K562 (cell line): ENCODE data around the gene LRRN3. TPM values are rescaled to one million over a fixed set of nuclear protein-coding genes. Genes with fewer than 3 reads are reported as not detected.

Experiments
- ATAC-seq: fragments of 200-7000 bp; cut with Tn5 transposase; 3 replicates; pipeline ENCODE4 v1.9.1; 2020; ENCODE audit warnings: moderate library complexity
- BruUV-seq: library from RNA; stranded (reverse); fragments of 400-500 nt; replicated peaks from 2 replicates; lab custom pipeline; 2021; lab: Mats Ljungman, UMichigan
- CTCF ChIA-PET: fragments of 300-600 bp; formaldehyde crosslinking; extraction: SDS; loops from one replicate; lab custom pipeline; 2021; ENCODE audit warnings: low intra/inter-chr PET ratio; lab: Yijun Ruan, JAX
- POLR2A ChIA-PET: fragments of 300-600, 350-650 bp; sonication (Branson Sonifier 250); formaldehyde crosslinking; extraction: SDS; loops from one replicate; lab custom pipeline; 2021; ENCODE audit warnings: antibody characterized with exemption, inconsistent platforms; lab: Yijun Ruan, JAX
- DNase-seq, 4 experiments: peaks; one replicate each; pipeline versions ENCODE4 v3.0.0 to v3.0.0-alpha.2; 2011 to 2018; ENCODE audit warnings: low spot score in 3 of 4, mixed read lengths in 3 of 4; ENCODE audit errors: extremely low read depth in 1 of 4
- FAIRE-seq: peaks from 2 replicates; lab custom pipeline; 2011; peaks lifted over from hg19 to GRCh38; lab: Jason Lieb, UNC
- H2AFZ ChIP-seq: 2 replicates; pipeline ENCODE4 v1.6.0; 2011; ENCODE audit warnings: low read depth, low read length, control low read depth, inconsistent platforms
- H3K27ac ChIP-seq: fragments of 200-600 bp; 3 replicates; pipeline ENCODE4 v1.8.0; 2011; ENCODE audit warnings: low read depth, mild to moderate bottlenecking, control low read depth, inconsistent platforms, low read length, moderate library complexity, mixed read lengths; ENCODE audit errors: extremely low read depth
- H3K27me3 ChIP-seq, 2 experiments: fragments of 300-600 bp in 1 of 2; 2 replicates in 1 of 2; 3 replicates in 1 of 2; pipeline versions ENCODE4 v1.6.0 to v1.8.0; 2011; ENCODE audit warnings: inconsistent platforms in 2 of 2, low read length in 2 of 2, mild to moderate bottlenecking in 1 of 2, mixed read lengths in 1 of 2, moderate library complexity in 1 of 2; ENCODE audit not compliant: control insufficient read depth in 2 of 2, insufficient read depth in 2 of 2
- H3K36me3 ChIP-seq: fragments of 300-600 bp; 3 replicates; pipeline ENCODE4 v1.8.0; 2011; ENCODE audit warnings: mild to moderate bottlenecking, low read length, inconsistent platforms; ENCODE audit not compliant: control insufficient read depth, insufficient read depth
- H3K4me1 ChIP-seq, 2 experiments: fragments of 200-600 bp in 1 of 2; replicated peaks in 1 of 2; 2 replicates in 1 of 2; 3 replicates in 1 of 2; pipeline versions ENCODE4 v1.5.1 to v1.8.0; 2011; ENCODE audit warnings: inconsistent platforms in 2 of 2, low read length in 2 of 2, mild to moderate bottlenecking in 1 of 2, mixed read lengths in 1 of 2, moderate library complexity in 1 of 2; ENCODE audit not compliant: control insufficient read depth in 2 of 2, insufficient read depth in 2 of 2
- H3K4me2 ChIP-seq: 2 replicates; pipeline ENCODE4 v1.6.1; 2011; ENCODE audit warnings: low read length, control low read depth, inconsistent platforms, mixed read lengths; ENCODE audit not compliant: insufficient read depth
- H3K4me3 ChIP-seq: fragments of 200-600 bp; sonication (generic), shearing (Covaris generic); 2 replicates; pipeline ENCODE4 v1.5.1; 2016; ENCODE audit warnings: control low read depth, inconsistent platforms
- H3K79me2 ChIP-seq: fragments of 200-600 bp; 3 replicates; pipeline ENCODE4 v1.8.0; 2011; ENCODE audit warnings: low read length, inconsistent platforms; ENCODE audit not compliant: control insufficient read depth, insufficient read depth
- H3K9ac ChIP-seq, 2 experiments: 2 replicates each; pipeline versions ENCODE4 v1.6.0 to v1.6.1; 2011; ENCODE audit warnings: low read depth in 2 of 2, low read length in 2 of 2, control low read depth in 1 of 2, inconsistent platforms in 1 of 2, mild to moderate bottlenecking in 1 of 2, mixed read lengths in 1 of 2; ENCODE audit not compliant: insufficient read depth in 1 of 2
- H3K9me1 ChIP-seq: one replicate; pipeline ENCODE4 v1.6.0; 2011; ENCODE audit warnings: inconsistent platforms, mild to moderate bottlenecking, low read length, moderate library complexity; ENCODE audit not compliant: control insufficient read depth, insufficient read depth
- H3K9me3 ChIP-seq: replicated peaks from 2 replicates; pipeline ENCODE4 v1.5.1; 2011; ENCODE audit warnings: low read depth, low read length, inconsistent platforms; ENCODE audit not compliant: control insufficient read depth, insufficient read depth
- H4K20me1 ChIP-seq: replicated peaks from 2 replicates; pipeline ENCODE4 v1.6.1; 2011; ENCODE audit warnings: low read length, inconsistent platforms, mixed read lengths; ENCODE audit not compliant: control insufficient read depth, insufficient read depth
- C11orf30 ChIP-seq: fragments of 450-650 bp; IDR thresholded peaks from 2 replicates; pipeline ENCODE4 v1.6.1; 2016; ENCODE audit warnings: low read depth, mild to moderate bottlenecking
- CBX1 ChIP-seq: sonication (generic); IDR thresholded peaks from 2 replicates; pipeline ENCODE4 v1.6.1; 2016; ENCODE audit warnings: antibody characterized with exemption, low read depth, mild to moderate bottlenecking
- GABPB1 ChIP-seq: sonication (generic); formaldehyde crosslinking; IDR thresholded peaks from 2 replicates; pipeline ENCODE4 v1.8.0; 2022; ENCODE audit warnings: mild to moderate bottlenecking, missing genetic modification reagents
- NFIC ChIP-seq: fragments of 450-650 bp; IDR thresholded peaks from 2 replicates; pipeline ENCODE4 v1.6.1; 2017; ENCODE audit warnings: mild to moderate bottlenecking, inconsistent platforms
- WGBS: fragments of 100-300 bp; shearing (Covaris generic); methylation state at CpG from one replicate; pipeline ENCODE4 v1.1.6; 2016; ENCODE audit warnings: low coverage, mixed read lengths; ENCODE audit not compliant: insufficient coverage; ENCODE audit errors: missing lambda C conversion rate; 5-methylcytosine and 5-hydroxymethylcytosine counted together
- in situ Hi-C: fragments of 300-500 bp; cut with MboI; formaldehyde crosslinking; loops from 4 replicates; pipeline ENCODE4 v1.15.0; 2018; ENCODE audit warnings: inconsistent platforms, mixed read lengths
- intact Hi-C: fragments of 100-400 bp; cut with micrococcal nuclease; formaldehyde crosslinking; loops from 2 replicates; pipeline ENCODE4 v1.14.2; 2022
- polyA plus RNA-seq, 8 experiments: library from polyadenylated mRNA; depleted of rRNA in 4 of 8; stranded (reverse) in 5 of 8; unstranded in 3 of 8; fragments of >200 nt; fragmentation: Nextera tagmentation in 2 of 8; fragmentation: Illumina TruSeq in 1 of 8; extraction: Ambion mirVana in 2 of 8; extraction: Trizol in 1 of 8; gene quantifications; 2 replicates each; pipeline versions ENCODE4 v1.2.1 to v1.2.3, GENCODE V29; 2011 to 2014; ENCODE audit warnings: inconsistent platforms in 1 of 8, missing spikeins in 1 of 8
- total RNA-seq, 7 experiments: library from RNA; depleted of rRNA in 6 of 7; stranded (reverse); fragments of >200 nt in 6 of 7; fragmentation: Illumina TruSeq in 2 of 7; extraction: Trizol in 2 of 7; gene quantifications; 2 replicates each; pipeline versions ENCODE4 v1.2.1 to v1.2.3, GENCODE V29; 2011 to 2021; ENCODE audit warnings: low replicate concordance in 1 of 7
- TF ChIP-seq, protein P1 (sequence below), 2 experiments: fragments of 450-650 bp; IDR thresholded peaks; 2 replicates each; pipeline ENCODE4 v1.6.1; 2018; ENCODE audit warnings: mild to moderate bottlenecking in 2 of 2, low read depth in 1 of 2; ENCODE audit not compliant: partially characterized antibody in 2 of 2

The LRRN3 gene
- total and polyA plus RNA-seq, 9 of the 15 experiments (the other 6 are each of a cell fraction or from before 2014, with no cell fraction given): 0.05 to 1.00 (median 0.20) TPM; not detected in 1

GRCh38 chr7:111051832-111052231 is 39.1 kb upstream of the LRRN3 start (continued):
- TF ChIP-seq C11orf30: no peak

GRCh38 chr7:111053035-111053434 is 37.9 kb upstream of the LRRN3 start:
- no peaks in the 10 kb centered on the region for H3K27me3 ChIP-seq
- intact Hi-C loops (no loop called here), in situ Hi-C loops (no loop called here)
- H3K4me2 ChIP-seq: no peak overlapping the region
- no TSS peak for BruUV-seq
- no peaks in the 10 kb centered on the region for H3K4me1 ChIP-seq
- 56% methylated on average over 2 of the region's 2 CpGs for WGBS
- no peaks in the 10 kb centered on the region for H4K20me1 ChIP-seq
- no peaks in the 10 kb centered on the region for H3K36me3 ChIP-seq
- H3K4me3 ChIP-seq: no peak overlapping the region
- H3K79me2 ChIP-seq: no peaks in the 10 kb centered on the region
- DNase-seq (no peak), FAIRE-seq (no peak), ATAC-seq (no peak)
- H2AFZ ChIP-seq: no peak overlapping the region
- no peak overlapping the region for H3K27ac ChIP-seq
- ChIA-PET POLR2A (no interaction called here), CTCF (no interaction called here)
- TF ChIP-seq GABPB1 (CRISPR knock-in tag): no peak
- no peak for TF ChIP-seq CBX1
- TF ChIP-seq, protein P1, sequence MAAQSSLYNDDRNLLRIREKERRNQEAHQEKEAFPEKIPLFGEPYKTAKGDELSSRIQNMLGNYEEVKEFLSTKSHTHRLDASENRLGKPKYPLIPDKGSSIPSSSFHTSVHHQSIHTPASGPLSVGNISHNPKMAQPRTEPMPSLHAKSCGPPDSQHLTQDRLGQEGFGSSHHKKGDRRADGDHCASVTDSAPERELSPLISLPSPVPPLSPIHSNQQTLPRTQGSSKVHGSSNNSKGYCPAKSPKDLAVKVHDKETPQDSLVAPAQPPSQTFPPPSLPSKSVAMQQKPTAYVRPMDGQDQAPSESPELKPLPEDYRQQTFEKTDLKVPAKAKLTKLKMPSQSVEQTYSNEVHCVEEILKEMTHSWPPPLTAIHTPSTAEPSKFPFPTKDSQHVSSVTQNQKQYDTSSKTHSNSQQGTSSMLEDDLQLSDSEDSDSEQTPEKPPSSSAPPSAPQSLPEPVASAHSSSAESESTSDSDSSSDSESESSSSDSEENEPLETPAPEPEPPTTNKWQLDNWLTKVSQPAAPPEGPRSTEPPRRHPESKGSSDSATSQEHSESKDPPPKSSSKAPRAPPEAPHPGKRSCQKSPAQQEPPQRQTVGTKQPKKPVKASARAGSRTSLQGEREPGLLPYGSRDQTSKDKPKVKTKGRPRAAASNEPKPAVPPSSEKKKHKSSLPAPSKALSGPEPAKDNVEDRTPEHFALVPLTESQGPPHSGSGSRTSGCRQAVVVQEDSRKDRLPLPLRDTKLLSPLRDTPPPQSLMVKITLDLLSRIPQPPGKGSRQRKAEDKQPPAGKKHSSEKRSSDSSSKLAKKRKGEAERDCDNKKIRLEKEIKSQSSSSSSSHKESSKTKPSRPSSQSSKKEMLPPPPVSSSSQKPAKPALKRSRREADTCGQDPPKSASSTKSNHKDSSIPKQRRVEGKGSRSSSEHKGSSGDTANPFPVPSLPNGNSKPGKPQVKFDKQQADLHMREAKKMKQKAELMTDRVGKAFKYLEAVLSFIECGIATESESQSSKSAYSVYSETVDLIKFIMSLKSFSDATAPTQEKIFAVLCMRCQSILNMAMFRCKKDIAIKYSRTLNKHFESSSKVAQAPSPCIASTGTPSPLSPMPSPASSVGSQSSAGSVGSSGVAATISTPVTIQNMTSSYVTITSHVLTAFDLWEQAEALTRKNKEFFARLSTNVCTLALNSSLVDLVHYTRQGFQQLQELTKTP (IDR thresholded peaks at IDR 0.05; ENCODE audit: low read depth in 1 of 2, partially characterized antibody in 2 of 2): no peak
- TF ChIP-seq NFIC: peak; percentile 74
- H3K9me1 ChIP-seq: no peaks in the 10 kb centered on the region
- H3K9me3 ChIP-seq: no peaks in the 10 kb centered on the region
- no peak overlapping the region for H3K9ac ChIP-seq
